Right lobe of liver (tissue), 6 donors: ENCODE data around the gene BNIP3. TPM values are rescaled to one million over a fixed set of nuclear protein-coding genes. Genes with fewer than 3 reads are reported as not detected.
A peak's percentile ranks its signal among the peaks of the same experiment; 100 is the strongest.

Experiments
- ATAC-seq, 4 donors: fragments of 200-7000 bp; cut with Tn5 transposase; one replicate each; pipeline ENCODE4 v1.9.1; 2020; ENCODE audit warnings: mild to moderate bottlenecking in 4 of 4, moderate library complexity in 4 of 4
- DNase-seq, 3 donors: peaks; one replicate each; pipeline ENCODE4 v3.0.0-alpha.2; 2020
- H3K27ac ChIP-seq, 3 donors: fragments of 200-600 bp; one replicate each; pipeline ENCODE4 v1.8.0; 2022
- H3K27me3 ChIP-seq, 2 donors: fragments of 200-600 bp; one replicate each; pipeline ENCODE4 v1.8.0; 2022
- H3K36me3 ChIP-seq, 4 donors: fragments of 200-600 bp; sonication (generic) in 1 of 4; one replicate each; pipeline versions ENCODE4 v1.5.1 to v1.8.0; 2017 to 2022; ENCODE audit warnings: control low read depth in 1 of 4
- H3K4me1 ChIP-seq, 4 donors: fragments of 200-600 bp; sonication (generic) in 1 of 4; one replicate each; pipeline versions ENCODE4 v1.5.1 to v1.8.0; 2017 to 2022; ENCODE audit warnings: control low read depth in 1 of 4
- H3K4me3 ChIP-seq, 3 donors: fragments of 200-600 bp; one replicate each; pipeline ENCODE4 v1.8.0; 2022
- H3K9me3 ChIP-seq, 4 donors: fragments of 200-600 bp; sonication (generic) in 1 of 4; one replicate each; pipeline versions ENCODE4 v1.5.1 to v1.8.0; 2017 to 2022; ENCODE audit warnings: control low read depth in 1 of 4
- POLR2A ChIP-seq: fragments of 450-650 bp; IDR thresholded peaks from one replicate; pipeline ENCODE4 v1.6.1; 2017; ENCODE audit warnings: antibody characterized with exemption, mild to moderate bottlenecking
- WGBS: methylation state at CpG from one replicate; pipeline ENCODE4 v1.1.6; 2018; ENCODE audit warnings: low coverage, low lambda C conversion rate; ENCODE audit not compliant: insufficient coverage; ENCODE audit errors: missing lambda C conversion rate; 5-methylcytosine and 5-hydroxymethylcytosine counted together
- intact Hi-C, 2 donors: fragments of 100-400 bp; cut with DNase I; formaldehyde crosslinking; loops; one replicate each; pipeline versions ENCODE4 v1.11.2 to v1.14.1; 2022
- total RNA-seq, 6 experiments: library from RNA; depleted of rRNA in 2 of 6; stranded (reverse); fragments of >200 nt in 2 of 6; fragmentation: NEBNext Ultra II Directional in 3 of 6; extraction: Animal tissue kit (Norgen Biotek cat#: 25700) in 3 of 6; gene quantifications; one replicate each; pipeline versions ENCODE4 v1.1.0 to v1.2.4, GENCODE V29; 2016 to 2023
- TF ChIP-seq, protein P1 (sequence below), 4 donors: fragments of 200-600 bp in 3 of 4; fragments of 450-650 bp in 1 of 4; IDR thresholded peaks; one replicate each; pipeline versions ENCODE4 v1.5.1 to v1.8.0; 2016 to 2022; ENCODE audit warnings: antibody characterized with exemption in 4 of 4, mild to moderate bottlenecking in 2 of 4
- donor health status: DM: no; HTN: yes; CAD: no.
- donor health status: DM: no; HTN: no; CAD: no.
- donor health status: DM: no; HTN: no; CAD: no.
- donor health status: DM: no; HTN: yes; CAD: no.
- donor health status: DM: no; HTN: yes; CAD: no.

The BNIP3 gene
- total RNA-seq, 6 experiments from 2014 or later = 87.7 to 373 (median 102) TPM

DNA sequence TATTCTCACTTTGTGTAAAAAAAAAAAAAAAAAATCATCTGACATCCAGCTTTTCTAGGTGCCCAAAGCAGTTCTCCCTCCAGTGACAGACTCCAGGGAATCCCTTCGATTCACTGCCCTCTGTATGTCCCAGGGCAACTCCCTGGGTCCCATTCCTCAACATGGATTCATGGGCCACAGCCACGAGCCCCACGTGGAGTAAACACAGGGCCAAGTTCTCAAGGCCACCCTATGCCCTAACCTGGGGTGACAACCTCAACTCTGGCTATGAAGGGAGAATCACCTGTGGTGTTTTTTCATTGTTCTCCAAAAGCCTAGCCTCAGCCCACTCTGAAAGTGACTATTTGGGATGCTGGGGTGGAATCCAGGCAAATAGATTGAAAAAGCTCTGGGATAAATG, 3.4 kb downstream of the BNIP3 start:
- Histone ChIP-seq H3K27me3 (no peaks in the 10 kb centered on the region), H3K9me3 (no peaks in the 10 kb centered on the region), H3K4me1 (peaks cover 0 to 26% (median 9%) of the 10 kb centered on the region in 4 donors), H3K36me3 (peaks cover 0 to 3% (median 0%) of the 10 kb centered on the region in 4 donors), H3K4me3 (no peak overlapping the region), H3K27ac (peak overlapping the region in 1 of 3 donors; percentile 90)
- no peak for TF ChIP-seq POLR2A
- TF ChIP-seq, protein P1, sequence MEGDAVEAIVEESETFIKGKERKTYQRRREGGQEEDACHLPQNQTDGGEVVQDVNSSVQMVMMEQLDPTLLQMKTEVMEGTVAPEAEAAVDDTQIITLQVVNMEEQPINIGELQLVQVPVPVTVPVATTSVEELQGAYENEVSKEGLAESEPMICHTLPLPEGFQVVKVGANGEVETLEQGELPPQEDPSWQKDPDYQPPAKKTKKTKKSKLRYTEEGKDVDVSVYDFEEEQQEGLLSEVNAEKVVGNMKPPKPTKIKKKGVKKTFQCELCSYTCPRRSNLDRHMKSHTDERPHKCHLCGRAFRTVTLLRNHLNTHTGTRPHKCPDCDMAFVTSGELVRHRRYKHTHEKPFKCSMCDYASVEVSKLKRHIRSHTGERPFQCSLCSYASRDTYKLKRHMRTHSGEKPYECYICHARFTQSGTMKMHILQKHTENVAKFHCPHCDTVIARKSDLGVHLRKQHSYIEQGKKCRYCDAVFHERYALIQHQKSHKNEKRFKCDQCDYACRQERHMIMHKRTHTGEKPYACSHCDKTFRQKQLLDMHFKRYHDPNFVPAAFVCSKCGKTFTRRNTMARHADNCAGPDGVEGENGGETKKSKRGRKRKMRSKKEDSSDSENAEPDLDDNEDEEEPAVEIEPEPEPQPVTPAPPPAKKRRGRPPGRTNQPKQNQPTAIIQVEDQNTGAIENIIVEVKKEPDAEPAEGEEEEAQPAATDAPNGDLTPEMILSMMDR (IDR thresholded peaks at IDR 0.05) = no peak
- DNase-seq (no peak), ATAC-seq (no peak)
- intact Hi-C loops = no loop called here
- 37% methylated on average over 2 of the region's 3 CpGs for WGBS

DNA sequence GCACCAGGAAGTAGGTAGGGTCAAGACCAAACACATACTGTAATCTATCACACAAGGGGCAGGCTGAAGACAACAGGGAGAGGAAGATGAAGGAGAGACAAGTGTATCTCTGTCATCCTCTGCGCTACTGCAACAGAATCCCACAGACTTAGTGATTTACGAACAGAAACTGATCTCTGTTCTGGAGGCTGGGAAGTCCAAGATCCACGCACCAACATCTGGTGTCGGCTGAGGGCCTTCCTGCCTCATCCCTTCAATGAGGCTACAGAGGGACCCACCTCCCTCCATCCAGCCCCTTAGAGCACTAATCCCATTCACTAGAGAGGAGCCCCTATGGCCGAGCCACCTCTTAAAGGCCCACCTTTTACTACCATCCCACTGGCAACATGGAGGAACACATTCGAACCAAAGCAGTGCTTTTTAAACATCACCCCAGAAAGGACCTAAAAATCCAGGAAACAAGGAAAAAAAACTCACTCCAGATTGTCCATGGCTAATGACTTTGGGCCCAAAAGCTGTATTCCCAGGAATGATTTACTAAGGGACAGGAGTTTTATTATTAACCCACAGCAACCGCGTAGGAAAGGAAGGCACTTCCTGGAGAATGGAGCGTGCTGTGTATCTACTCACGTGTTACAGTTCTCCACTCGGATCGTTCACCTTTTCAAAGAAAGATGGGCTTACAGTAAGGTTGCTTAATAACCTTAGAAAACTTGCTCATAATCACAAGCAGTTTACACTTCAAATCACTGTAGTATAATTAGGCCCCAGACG, 4.2 kb downstream of the BNIP3 start:
- intact Hi-C loops = no loop called here
- WGBS = 44% methylated on average over 10 of the region's 13 CpGs
- Histone ChIP-seq H3K4me1 (peaks cover 0 to 26% (median 9%) of the 10 kb centered on the region in 4 donors), H3K9me3 (no peaks in the 10 kb centered on the region), H3K4me3 (no peak overlapping the region), H3K27me3 (no peaks in the 10 kb centered on the region), H3K27ac (no peak overlapping the region), H3K36me3 (peaks cover 0 to 11% (median 0%) of the 10 kb centered on the region in 4 donors)
- ATAC-seq (peak in 1 of 4 donors; percentile 29), DNase-seq (peak in 1 of 3 donors; percentile 25)
- TF ChIP-seq, protein P1 (IDR thresholded peaks at IDR 0.05) = no peak
- no peak for TF ChIP-seq POLR2A

DNA sequence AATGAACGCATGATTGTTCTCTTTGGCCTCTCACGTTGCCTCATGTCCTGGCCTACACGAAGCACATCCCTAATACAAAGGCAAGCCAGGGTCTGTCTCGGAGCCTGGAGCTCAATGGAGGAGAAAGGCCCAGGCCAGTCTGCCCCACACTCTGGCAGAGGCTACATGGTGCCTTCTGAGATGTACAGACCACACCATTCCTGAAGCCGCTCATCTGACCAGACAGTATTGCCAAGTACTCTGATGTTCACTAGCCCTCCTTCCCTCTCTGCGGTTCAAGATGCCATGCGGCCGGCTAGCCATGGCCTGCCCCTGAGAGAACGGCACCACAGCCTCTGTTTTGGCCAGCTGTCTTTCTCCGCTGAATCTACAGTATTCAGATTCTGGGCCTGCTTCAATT, 5.9 kb downstream of the BNIP3 start:
- 40% methylated on average over 1 of the region's 10 CpGs for WGBS

DNA sequence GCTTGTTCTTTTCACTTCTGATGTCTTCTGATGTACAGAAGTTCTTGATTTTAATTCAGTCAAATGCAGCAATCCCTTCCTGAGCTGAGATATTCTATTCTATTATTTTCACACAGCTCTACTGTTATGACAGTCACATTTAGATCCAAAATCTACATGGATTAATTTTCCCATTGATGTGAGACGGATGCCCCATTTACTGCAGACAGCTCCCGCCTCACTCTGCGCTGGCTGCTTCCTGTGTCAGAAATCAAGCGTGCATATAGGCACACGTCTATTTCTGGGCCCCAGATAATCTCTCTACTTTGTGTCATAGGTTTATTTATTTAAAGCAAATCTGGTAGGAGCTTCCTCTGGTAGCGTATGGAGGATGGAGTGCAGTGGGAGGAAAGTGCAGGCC, 6.7 kb downstream of the BNIP3 start:
- 75% methylated on average over 6 of the region's 6 CpGs for WGBS
- H3K9me3 ChIP-seq = no peaks in the 10 kb centered on the region
- H3K27me3 ChIP-seq = no peaks in the 10 kb centered on the region
- no peak overlapping the region for H3K27ac ChIP-seq
- H3K4me1 ChIP-seq = peaks cover 0 to 26% (median 9%) of the 10 kb centered on the region in 4 donors
- no peak for ATAC-seq
- H3K36me3 ChIP-seq = peaks cover 0 to 36% (median 8%) of the 10 kb centered on the region in 4 donors
- TF ChIP-seq POLR2A = no peak
- TF ChIP-seq, protein P1 (IDR thresholded peaks at IDR 0.05) = no peak
- DNase-seq = no peak
- intact Hi-C loops = no loop called here
- no peak overlapping the region for H3K4me3 ChIP-seq

More for the DNA sequence above, 5.9 kb downstream of the BNIP3 start:
- ATAC-seq = no peak
- Histone ChIP-seq H3K9me3 (no peaks in the 10 kb centered on the region), H3K4me1 (peaks cover 0 to 26% (median 9%) of the 10 kb centered on the region in 4 donors), H3K4me3 (no peak overlapping the region), H3K27me3 (no peaks in the 10 kb centered on the region), H3K27ac (no peak overlapping the region), H3K36me3 (peaks cover 0 to 28% (median 3%) of the 10 kb centered on the region in 4 donors)
- TF ChIP-seq POLR2A = no peak
- TF ChIP-seq, protein P1 (IDR thresholded peaks at IDR 0.05) = no peak
- no peak for DNase-seq
- intact Hi-C loops = no loop called here
